GM12878 (cell line): ENCODE measurements around the gene PPP3CA.

ENCODE experiments used
- BCL3 ChIP-seq: IDR thresholded peaks from 2 replicates; pipeline ENCODE4 v1.6.1; 2011; ENCODE audit warnings: borderline replicate concordance, low read depth, mild to moderate bottlenecking, moderate library complexity, low read length; ENCODE audit not compliant: insufficient read depth, poor library complexity, severe bottlenecking
- EP300 ChIP-seq, 2 experiments: fragments of 150-350 bp in 1 of 2; IDR thresholded peaks; 2 replicates each; pipeline ENCODE4 v1.6.1; 2011 to 2012; ENCODE audit warnings: low read depth in 2 of 2, low read length in 2 of 2, borderline replicate concordance in 1 of 2, improper control_type of control experiment in 1 of 2, inconsistent platforms in 1 of 2; ENCODE audit not compliant: control insufficient read depth in 1 of 2
- FOS ChIP-seq: IDR thresholded peaks from 3 replicates; pipeline ENCODE4 v1.6.1; 2011; ENCODE audit warnings: borderline replicate concordance; ENCODE audit not compliant: insufficient read length; ENCODE audit errors: extremely low read depth
- MTA3 ChIP-seq: IDR thresholded peaks from 2 replicates; pipeline ENCODE4 v1.6.1; 2012; ENCODE audit warnings: low read length, inconsistent platforms, borderline replicate concordance
- NFIC ChIP-seq: IDR thresholded peaks from 2 replicates; pipeline ENCODE4 v1.6.1; 2012; ENCODE audit warnings: low read depth, mild to moderate bottlenecking, inconsistent platforms, low read length, moderate library complexity
- POLR2A ChIP-seq: IDR thresholded peaks from 2 replicates; pipeline ENCODE4 v1.6.1; 2011; ENCODE audit warnings: low read depth, mild to moderate bottlenecking, low read length
- SMARCA5 ChIP-seq: fragments of 450-650 bp; IDR thresholded peaks from 2 replicates; pipeline ENCODE4 v1.6.1; 2017; ENCODE audit warnings: mild to moderate bottlenecking
- YY1 ChIP-seq: IDR thresholded peaks from 2 replicates; pipeline ENCODE4 v1.6.1; 2011; ENCODE audit warnings: low read depth, mild to moderate bottlenecking, low read length

GRCh38 chr4:101147283-101147682, 200.0 kb downstream of the PPP3CA start:
- TF ChIP-seq MTA3 (no peak), BCL3 (no peak), EP300 (IDR thresholded peaks at IDR 0.05; ENCODE audit: borderline replicate concordance in 1 of 2, control insufficient read depth in 1 of 2, low read depth in 2 of 2, low read length in 2 of 2) (no peak), YY1 (no peak), NFIC (no peak), FOS (no peak), POLR2A (no peak), SMARCA5 (no peak)
